Retinal pigment epithelial cell (primary cell): Measurements from ENCODE around the gene RREB1.

Experiments
- DNase-seq: peaks from one replicate; pipeline ENCODE4 v3.0.0-alpha.2; 2010; ENCODE audit warnings: low read depth
- H3K4me3 ChIP-seq: 2 replicates; pipeline ENCODE4 v1.5.1; 2011; ENCODE audit warnings: mild to moderate bottlenecking, low read length, control low read depth, moderate library complexity
- TF ChIP-seq, protein P1 (sequence below): conservative IDR thresholded peaks from 2 replicates; pipeline ENCODE4 v1.5.1; 2011; ENCODE audit warnings: low read depth, low read length, control low read depth, inconsistent platforms

RREB1 gene

DNA sequence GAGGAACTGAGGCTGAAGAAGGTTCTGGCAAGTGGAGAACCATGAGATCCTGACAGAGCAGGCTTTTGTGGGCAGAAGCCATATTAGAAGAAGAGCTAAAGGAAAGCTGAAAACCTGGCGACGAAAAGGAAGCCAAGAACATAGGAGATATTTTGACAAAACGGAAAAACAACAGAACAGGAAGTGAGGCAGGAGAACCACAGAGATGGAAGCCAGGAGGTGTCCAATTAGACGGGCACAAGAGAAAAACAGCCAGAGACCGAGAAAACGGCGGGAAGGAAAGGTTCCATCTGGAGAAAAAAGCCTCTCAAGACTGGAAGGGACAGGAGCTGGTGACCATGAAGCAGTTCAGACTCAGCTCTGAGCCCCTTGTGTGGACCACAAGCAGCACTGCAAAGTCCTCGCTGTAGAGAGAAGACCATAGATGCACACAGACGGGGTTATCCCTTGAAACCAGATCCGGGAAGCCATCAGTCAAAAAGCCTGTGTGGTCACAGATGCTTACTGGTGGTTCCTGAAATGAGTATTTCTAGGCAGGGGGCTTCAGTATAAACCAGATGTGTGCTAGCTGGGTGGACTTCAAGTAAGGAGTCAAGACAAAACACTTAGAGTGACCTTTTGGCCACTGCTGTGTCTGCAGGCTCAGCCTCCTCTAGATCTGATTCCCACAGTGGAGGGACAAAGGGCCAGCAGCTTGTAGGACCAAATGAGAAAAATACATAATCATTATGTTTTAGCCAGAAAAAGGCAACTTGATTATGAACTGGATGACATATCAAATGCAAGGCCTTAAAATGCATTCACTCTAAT lies 174.5 kb downstream of the RREB1 start:
- no peak overlapping the region for H3K4me3 ChIP-seq
- TF ChIP-seq, protein P1, sequence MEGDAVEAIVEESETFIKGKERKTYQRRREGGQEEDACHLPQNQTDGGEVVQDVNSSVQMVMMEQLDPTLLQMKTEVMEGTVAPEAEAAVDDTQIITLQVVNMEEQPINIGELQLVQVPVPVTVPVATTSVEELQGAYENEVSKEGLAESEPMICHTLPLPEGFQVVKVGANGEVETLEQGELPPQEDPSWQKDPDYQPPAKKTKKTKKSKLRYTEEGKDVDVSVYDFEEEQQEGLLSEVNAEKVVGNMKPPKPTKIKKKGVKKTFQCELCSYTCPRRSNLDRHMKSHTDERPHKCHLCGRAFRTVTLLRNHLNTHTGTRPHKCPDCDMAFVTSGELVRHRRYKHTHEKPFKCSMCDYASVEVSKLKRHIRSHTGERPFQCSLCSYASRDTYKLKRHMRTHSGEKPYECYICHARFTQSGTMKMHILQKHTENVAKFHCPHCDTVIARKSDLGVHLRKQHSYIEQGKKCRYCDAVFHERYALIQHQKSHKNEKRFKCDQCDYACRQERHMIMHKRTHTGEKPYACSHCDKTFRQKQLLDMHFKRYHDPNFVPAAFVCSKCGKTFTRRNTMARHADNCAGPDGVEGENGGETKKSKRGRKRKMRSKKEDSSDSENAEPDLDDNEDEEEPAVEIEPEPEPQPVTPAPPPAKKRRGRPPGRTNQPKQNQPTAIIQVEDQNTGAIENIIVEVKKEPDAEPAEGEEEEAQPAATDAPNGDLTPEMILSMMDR: no peak
- no peak for DNase-seq

- no peak for DNase-seq
- no peak overlapping the region for H3K4me3 ChIP-seq
- TF ChIP-seq, protein P1: no peak
Observed at GRCh38 chr6:7283676-7284075, 175.9 kb downstream of the RREB1 start.

- no peak for DNase-seq
- H3K4me3 ChIP-seq: no peak overlapping the region
- TF ChIP-seq, protein P1: no peak
Observed at GRCh38 chr6:7285416-7285815, 177.7 kb downstream of the RREB1 start.

- no peak overlapping the region for H3K4me3 ChIP-seq
- no peak for DNase-seq
- TF ChIP-seq, protein P1: no peak
Observed at GRCh38 chr6:7290079-7290478, 182.3 kb downstream of the RREB1 start.

DNA sequence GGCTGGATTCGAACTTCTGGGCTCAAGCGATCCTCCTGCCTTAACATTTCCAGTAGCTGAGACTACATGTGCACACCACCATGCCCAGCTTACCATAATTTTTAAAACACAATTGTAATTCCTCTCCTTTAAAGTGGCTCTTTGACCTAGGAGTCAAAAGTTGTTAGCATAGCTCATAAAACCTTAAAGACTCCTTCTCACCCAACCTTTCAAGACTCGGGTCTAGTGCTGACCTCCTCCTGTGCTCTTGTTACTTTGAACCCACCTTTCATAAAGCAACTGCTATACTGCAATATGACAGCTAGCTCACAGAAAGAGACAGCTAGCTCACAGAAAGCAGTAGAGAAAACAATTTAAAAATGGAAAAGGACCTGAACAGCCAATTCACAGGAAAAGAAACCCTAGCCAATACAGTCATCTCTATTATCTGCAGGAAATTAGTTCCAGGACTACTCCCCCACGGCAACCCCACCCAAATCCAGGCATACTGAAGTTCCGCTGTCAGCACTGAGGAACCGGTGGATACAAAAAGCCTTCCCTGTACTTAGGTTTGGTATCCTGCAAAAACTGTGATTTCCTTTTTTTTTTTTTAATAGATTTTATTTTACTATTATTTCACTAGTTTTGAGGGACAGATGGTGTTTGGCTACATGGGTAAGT lies 185.0 kb downstream of the RREB1 start:
- TF ChIP-seq, protein P1: no peak
- no peak overlapping the region for H3K4me3 ChIP-seq
- DNase-seq: no peak

DNA sequence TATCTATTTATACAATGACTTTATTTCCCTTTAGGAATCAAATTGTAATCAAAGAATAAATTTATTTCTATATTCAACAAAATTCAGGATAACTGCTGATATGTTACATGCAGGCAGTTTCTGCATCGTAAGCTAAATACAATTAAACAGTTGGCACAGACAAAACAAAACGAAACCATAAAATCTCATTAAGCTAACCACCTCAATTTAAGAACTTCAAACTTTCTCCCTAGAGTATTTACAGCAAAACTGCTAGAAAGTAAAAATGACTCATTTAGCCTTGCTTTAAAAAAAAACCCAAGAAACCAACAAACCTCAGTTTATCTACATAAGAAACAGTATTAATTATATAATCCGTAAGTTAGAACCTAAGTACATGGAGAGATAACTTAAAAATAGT lies 188.2 kb downstream of the RREB1 start:
- TF ChIP-seq, protein P1: no peak
- DNase-seq: no peak
- no peak overlapping the region for H3K4me3 ChIP-seq

DNA sequence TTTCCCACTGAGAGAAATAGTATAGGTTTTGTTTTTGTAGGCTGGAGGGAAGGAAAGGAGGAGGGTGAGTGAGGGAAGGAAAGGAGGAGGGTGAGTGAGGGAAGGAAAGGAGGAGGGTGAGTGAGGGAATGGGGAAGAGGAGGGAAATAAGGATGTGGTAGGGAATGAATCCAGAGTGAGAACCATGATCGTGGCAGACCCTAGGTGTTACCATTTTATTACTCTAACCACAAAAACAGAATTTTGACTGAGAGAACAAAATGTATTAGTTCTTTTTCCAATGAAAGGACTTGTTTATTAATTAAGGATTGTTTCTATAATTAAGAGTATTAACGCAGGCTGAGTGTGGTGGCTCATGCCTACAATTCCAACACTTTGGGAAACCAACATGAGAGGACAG lies 188.8 kb downstream of the RREB1 start:
- DNase-seq: no peak
- H3K4me3 ChIP-seq: no peak overlapping the region
- TF ChIP-seq, protein P1: no peak
